SU-DHL-6 (cell line): ENCODE data around the gene ABITRAM.
"Not testable (repeated sequence)": the region's sequence is repeated elsewhere in the genome, so short reads cannot be mapped to it uniquely, and the experiment has no call there.

ENCODE experiments used
- H2AFZ ChIP-seq: fragments of 200-600 bp; sonication (generic); 2 replicates; pipeline ENCODE4 v1.6.1; 2014; ENCODE audit warnings: low read depth, mild to moderate bottlenecking, moderate library complexity, mixed read lengths, antibody characterized with exemption, low read length; ENCODE audit not compliant: severe bottlenecking
- H3F3A ChIP-seq: fragments of 200-600 bp; shearing (Covaris generic); 2 replicates; pipeline ENCODE4 v1.6.0; 2016; ENCODE audit warnings: antibody characterized with exemption, mild to moderate bottlenecking; ENCODE audit not compliant: insufficient read depth
- H3K27ac ChIP-seq: fragments of 200-600 bp; sonication (generic); 2 replicates; pipeline ENCODE4 v1.5.1; 2016; ENCODE audit warnings: low read depth, mild to moderate bottlenecking, low read length, moderate library complexity, mixed read lengths
- H3K27me3 ChIP-seq: fragments of 200-600 bp; sonication (generic), shearing (Covaris generic); 2 replicates; pipeline ENCODE4 v1.6.0; 2014; ENCODE audit warnings: mild to moderate bottlenecking, low read length
- H3K36me3 ChIP-seq: fragments of 200-600 bp; sonication (generic); 2 replicates; pipeline ENCODE4 v1.6.1; 2014; ENCODE audit warnings: mild to moderate bottlenecking, low read length, mixed read lengths
- H3K4me2 ChIP-seq: fragments of 300-600, 200-600 bp; shearing (Covaris generic), sonication (generic); 2 replicates; pipeline ENCODE4 v1.6.0; 2014; ENCODE audit warnings: low read length, low read depth, mild to moderate bottlenecking; ENCODE audit not compliant: poor library complexity, severe bottlenecking
- H3K4me3 ChIP-seq: fragments of 200-600 bp; sonication (generic); 2 replicates; pipeline ENCODE4 v1.5.1; 2014; ENCODE audit warnings: antibody characterized with exemption, low read length, mild to moderate bottlenecking, mixed read lengths; ENCODE audit not compliant: insufficient read depth, poor library complexity, severe bottlenecking
- H3K79me2 ChIP-seq: fragments of 200-600 bp; sonication (generic); 2 replicates; pipeline ENCODE4 v1.6.1; 2014; ENCODE audit warnings: mild to moderate bottlenecking, low read length, moderate library complexity; ENCODE audit not compliant: insufficient read depth
- H3K9ac ChIP-seq: fragments of 200-600 bp; sonication (generic); 2 replicates; pipeline ENCODE4 v1.7.0; 2014; ENCODE audit warnings: mild to moderate bottlenecking, low read length
- H3K9me2 ChIP-seq: fragments of 200-600 bp; sonication (generic); replicated peaks from 2 replicates; pipeline ENCODE4 v1.6.1; 2014; ENCODE audit warnings: low read length; ENCODE audit not compliant: insufficient read depth
- H3K9me3 ChIP-seq: fragments of 200-600 bp; sonication (generic); 2 replicates; pipeline ENCODE4 v1.6.1; 2014; ENCODE audit warnings: low read length, mixed read lengths; ENCODE audit not compliant: insufficient read depth
- H4K20me1 ChIP-seq: fragments of 200-600 bp; sonication (generic); 2 replicates; pipeline ENCODE4 v1.6.1; 2014; ENCODE audit warnings: low read depth, mild to moderate bottlenecking, antibody characterized with exemption, low read length, moderate library complexity, mixed read lengths
- EZH2phosphoT487 ChIP-seq: fragments of 200-600 bp; sonication (generic), shearing (Covaris generic); conservative IDR thresholded peaks from 2 replicates; pipeline ENCODE4 v1.6.1; 2018; ENCODE audit warnings: mild to moderate bottlenecking, antibody characterized with exemption, low read length, moderate library complexity, mixed read lengths
- TF ChIP-seq, protein P1 (sequence below): fragments of 200-600 bp; sonication (generic); IDR thresholded peaks from one replicate; pipeline ENCODE4 v1.5.1; 2017; ENCODE audit warnings: antibody characterized with exemption, mild to moderate bottlenecking, low read length, moderate library complexity; ENCODE audit not compliant: insufficient read depth, poor library complexity, severe bottlenecking

Gene ABITRAM, protein sequence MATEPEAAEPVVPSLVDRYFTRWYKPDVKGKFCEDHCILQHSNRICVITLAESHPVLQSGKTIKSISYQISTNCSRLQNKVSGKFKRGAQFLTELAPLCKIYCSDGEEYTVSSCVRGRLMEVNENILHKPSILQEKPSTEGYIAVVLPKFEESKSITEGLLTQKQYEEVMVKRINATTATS

DNA sequence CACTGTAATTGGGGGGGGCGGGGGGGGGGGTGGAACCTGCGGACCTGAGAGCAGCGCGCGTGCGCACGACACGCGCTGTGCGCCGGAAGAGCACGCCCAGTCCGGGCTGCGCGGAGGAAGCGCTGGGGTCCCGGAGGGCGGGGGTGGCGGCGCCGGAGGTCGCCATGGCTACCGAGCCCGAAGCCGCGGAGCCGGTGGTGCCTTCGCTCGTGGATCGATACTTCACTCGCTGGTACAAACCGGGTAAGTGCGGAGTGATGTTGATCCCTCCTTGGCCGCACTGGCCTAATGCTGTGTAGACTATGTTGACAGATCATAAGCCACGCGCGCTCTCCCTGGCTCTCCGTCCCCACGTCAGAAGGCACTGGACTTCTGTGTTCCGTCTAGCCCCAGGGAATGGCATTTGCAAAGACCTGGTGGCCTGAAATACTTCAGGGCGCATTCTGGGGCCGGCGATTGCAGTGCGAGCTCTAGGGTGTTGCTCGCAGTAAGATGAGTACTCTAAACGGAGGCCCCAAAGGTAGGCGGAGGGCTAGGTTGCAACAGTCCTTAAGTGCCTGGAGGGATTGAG is at the start of gene ABITRAM:
TSS of gene ABITRAM (plus strand) at position 78 of the 571 bp plus-strand sequence. CDS start at position 165, 87 bp downstream.
- Histone ChIP-seq H3F3A (no peaks in the 10 kb centered on the region), H3K27me3 (no peaks in the 10 kb centered on the region), H3K4me3 (peak within 1 kb of the TSS; percentile 77), H3K79me2 (peaks cover 19% of the 10 kb centered on the region; the same call in 1 of the 2 replicates), H3K9ac (peak within 1 kb of the TSS; percentile 80), H3K27ac (peak within 1 kb of the TSS; percentile 29), H3K4me2 (peak within 1 kb of the TSS; percentile 79), H3K9me3 (no peaks in the 10 kb centered on the region), H2AFZ (peak within 1 kb of the TSS; percentile 87), H3K36me3 (no peaks in the 10 kb centered on the region; the same call in none of the 2 replicates), H4K20me1 (no peaks in the 10 kb centered on the region), H3K9me2 (no peaks in the 10 kb centered on the region)
- TF ChIP-seq, protein P1, sequence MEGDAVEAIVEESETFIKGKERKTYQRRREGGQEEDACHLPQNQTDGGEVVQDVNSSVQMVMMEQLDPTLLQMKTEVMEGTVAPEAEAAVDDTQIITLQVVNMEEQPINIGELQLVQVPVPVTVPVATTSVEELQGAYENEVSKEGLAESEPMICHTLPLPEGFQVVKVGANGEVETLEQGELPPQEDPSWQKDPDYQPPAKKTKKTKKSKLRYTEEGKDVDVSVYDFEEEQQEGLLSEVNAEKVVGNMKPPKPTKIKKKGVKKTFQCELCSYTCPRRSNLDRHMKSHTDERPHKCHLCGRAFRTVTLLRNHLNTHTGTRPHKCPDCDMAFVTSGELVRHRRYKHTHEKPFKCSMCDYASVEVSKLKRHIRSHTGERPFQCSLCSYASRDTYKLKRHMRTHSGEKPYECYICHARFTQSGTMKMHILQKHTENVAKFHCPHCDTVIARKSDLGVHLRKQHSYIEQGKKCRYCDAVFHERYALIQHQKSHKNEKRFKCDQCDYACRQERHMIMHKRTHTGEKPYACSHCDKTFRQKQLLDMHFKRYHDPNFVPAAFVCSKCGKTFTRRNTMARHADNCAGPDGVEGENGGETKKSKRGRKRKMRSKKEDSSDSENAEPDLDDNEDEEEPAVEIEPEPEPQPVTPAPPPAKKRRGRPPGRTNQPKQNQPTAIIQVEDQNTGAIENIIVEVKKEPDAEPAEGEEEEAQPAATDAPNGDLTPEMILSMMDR: no peak
- TF ChIP-seq EZH2phosphoT487: no peak

DNA sequence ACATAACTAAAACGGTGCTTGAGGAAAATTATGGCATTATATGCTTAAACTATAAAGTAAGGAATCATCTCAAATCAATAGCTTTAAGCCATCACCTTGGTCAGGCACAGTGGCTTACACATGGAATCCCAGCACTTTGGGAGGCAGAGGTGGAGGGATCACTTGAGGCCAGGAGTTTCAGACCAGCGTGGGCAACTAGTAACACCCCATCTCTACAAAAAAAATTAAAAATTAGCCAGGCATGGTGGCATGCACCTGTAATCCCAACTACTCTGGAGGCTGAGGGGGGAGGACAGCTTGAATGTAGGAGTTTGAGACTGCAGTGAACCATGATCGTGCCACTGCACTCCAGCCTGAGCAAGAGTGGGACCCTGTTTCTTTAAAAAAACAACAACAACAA is 49.5 kb upstream of the ABITRAM start:
- TF ChIP-seq, protein P1: no peak
- TF ChIP-seq EZH2phosphoT487: no peak
- Histone ChIP-seq H2AFZ (no peak overlapping the region), H3K79me2 (no peaks in the 10 kb centered on the region), H3K4me2 (no peak overlapping the region), H3K27ac (no peak overlapping the region), H3F3A (no peaks in the 10 kb centered on the region), H3K9me3 (no peaks in the 10 kb centered on the region), H4K20me1 (no peaks in the 10 kb centered on the region), H3K27me3 (no peaks in the 10 kb centered on the region), H3K9ac (no peak overlapping the region), H3K9me2 (no peaks in the 10 kb centered on the region), H3K36me3 (peaks cover 4% of the 10 kb centered on the region; the same call in 1 of the 2 replicates), H3K4me3 (no peak overlapping the region)

DNA sequence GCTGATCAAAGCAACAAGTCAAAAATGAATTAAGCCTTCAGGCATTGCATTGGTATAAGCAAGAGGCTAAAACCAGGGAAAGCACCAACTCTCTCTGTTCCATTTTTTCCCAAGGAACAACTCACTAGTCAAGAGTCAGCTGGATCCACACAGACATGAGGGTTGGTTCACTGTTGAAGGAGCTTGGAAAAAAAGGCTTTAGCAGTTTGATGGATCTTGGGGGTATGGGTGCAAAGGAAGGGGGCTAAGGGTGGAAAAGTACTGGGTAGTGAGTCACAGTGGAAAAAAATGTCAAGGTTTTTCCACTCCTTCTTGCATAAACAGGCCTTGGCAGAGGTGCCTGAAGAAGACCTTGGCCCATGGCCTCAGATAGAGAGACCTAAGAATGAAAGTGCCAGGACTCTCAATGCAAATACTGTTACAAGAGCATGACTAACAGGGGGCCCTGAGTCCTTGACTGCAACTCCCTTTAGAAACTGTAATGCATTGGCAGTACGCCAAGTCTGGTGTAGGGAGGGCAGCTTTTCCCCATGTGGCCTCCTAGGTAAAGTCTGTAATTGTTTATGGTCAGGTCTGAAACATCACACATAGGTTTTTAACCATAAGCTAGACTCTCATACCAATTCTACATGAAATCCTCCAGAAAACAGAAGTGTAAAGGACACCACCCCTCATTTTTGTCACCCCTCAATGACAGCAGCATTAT is 48.4 kb upstream of the ABITRAM start:
- no peak overlapping the region for H3K4me3 ChIP-seq
- no peak overlapping the region for H3K27ac ChIP-seq
- H3K9me2 ChIP-seq: no peaks in the 10 kb centered on the region
- no peak for TF ChIP-seq EZH2phosphoT487
- TF ChIP-seq, protein P1: no peak
- no peak overlapping the region for H3K9ac ChIP-seq
- no peak overlapping the region for H2AFZ ChIP-seq
- no peaks in the 10 kb centered on the region for H3K27me3 ChIP-seq
- H4K20me1 ChIP-seq: no peaks in the 10 kb centered on the region
- H3K4me2 ChIP-seq: no peak overlapping the region
- H3K79me2 ChIP-seq: no peaks in the 10 kb centered on the region
- H3K9me3 ChIP-seq: no peaks in the 10 kb centered on the region
- H3K36me3 ChIP-seq: peaks cover 2% of the 10 kb centered on the region; the same call in 1 of the 2 replicates
- no peaks in the 10 kb centered on the region for H3F3A ChIP-seq

DNA sequence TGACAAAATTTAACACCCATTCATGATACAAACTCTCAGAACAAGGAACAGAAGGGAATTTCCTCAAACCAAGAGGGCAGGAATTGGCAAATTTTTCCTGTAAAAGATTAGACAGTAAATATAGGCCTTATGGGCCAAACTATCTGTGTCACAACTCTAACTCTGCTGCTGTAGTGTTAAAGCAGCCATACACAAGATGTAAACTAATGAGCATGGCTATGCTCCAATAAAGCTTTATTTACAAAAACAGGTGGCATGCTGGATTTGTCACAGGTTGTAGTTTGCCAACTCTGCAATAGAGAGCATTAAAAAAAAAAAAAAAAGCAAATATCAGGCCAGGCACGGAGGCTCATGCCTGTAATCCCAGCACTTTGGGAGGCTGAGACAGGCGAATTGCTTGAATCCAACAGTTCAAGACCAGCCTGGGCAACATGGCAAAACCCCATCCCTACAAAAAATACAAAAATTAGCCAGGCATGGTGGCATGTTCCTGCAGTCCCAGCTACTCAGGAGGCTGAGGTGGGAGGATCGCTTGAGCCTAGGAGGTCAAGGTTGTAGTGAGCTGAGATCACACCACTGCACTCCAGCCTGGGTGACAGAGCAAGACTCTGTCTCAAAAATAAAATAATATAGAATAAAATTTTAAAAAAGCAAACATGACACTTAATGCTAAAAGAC is 47.5 kb upstream of the ABITRAM start:
- H3K4me2 ChIP-seq, H3K27me3 ChIP-seq, H2AFZ ChIP-seq, H3K9me2 ChIP-seq, H3K9me3 ChIP-seq, H3K79me2 ChIP-seq, H4K20me1 ChIP-seq, H3K36me3 ChIP-seq, H3K9ac ChIP-seq, H3K4me3 ChIP-seq, H3F3A ChIP-seq, H3K27ac ChIP-seq: not testable (repeated sequence)
